ENCODE measurements around the gene MS4A8. TPM values are rescaled to one million over a fixed set of nuclear protein-coding genes. Genes with fewer than 3 reads are reported as not detected.
"Not testable (repeated sequence)": the region's sequence is repeated elsewhere in the genome, so short reads cannot be mapped to it uniquely, and the experiment has no call there.

MS4A8 gene
- polyA plus RNA-seq, 3 donors: 0.37 to 0.44 TPM; not detected in 1

DNA sequence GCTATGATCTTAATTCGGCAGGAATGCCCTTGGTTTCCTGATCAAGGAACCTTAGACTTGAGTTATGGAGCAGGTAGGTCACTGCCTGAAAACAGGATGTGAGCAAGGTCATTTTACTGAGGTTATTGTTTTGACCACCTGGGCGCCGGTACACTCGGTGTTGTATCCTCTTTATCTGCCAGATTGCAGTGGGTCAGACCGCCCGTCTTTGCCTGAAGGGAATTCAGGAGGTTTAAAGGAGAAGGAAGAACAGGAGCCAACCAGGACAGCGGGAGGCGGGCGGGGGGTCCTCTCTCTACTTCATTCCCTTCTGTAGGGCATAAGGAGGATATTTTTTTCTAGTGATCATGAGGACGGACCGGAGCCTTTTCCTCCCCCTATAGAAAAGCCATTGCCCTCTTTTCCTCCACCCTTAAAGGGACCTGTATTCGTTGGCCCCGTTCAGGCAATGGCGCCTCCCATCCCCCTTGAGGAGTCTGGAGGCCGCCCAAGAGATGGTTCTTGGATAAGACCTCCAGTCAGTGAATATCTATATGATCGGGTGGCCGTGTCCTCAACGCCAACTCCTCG is 57.9 kb downstream of the MS4A8 start:
- no peak overlapping the region for H3K27ac ChIP-seq (ENCODE audit: low read depth, low read length)
- WGBS, 3 donors: 84 to 92% (median 88%) methylated on average over 19 of the region's 19 CpGs

DNA sequence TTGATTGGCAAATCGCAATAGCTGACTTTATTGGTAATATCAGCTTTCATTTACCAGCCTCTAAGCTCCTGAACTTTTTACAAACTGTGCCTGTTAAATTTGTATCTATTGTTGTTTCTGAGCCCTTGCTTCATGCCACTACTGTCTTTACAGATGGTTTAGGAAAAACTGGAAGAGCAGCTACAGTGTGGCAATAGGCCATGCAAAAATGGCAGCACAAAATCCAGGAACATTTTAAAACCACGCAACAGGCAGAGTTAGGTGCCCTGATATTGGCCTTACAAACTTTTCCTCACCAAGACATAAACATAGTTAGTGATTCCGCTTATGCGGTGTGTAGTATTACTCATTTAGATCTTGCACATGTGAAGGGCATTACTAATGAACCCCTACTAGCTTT is 59.3 kb downstream of the MS4A8 start:
- H3K27ac ChIP-seq (ENCODE audit: low read depth, low read length): not testable (repeated sequence)
- 90 to 96% (median 94%) methylated on average over 4 of the region's 4 CpGs for WGBS, 3 donors

DNA sequence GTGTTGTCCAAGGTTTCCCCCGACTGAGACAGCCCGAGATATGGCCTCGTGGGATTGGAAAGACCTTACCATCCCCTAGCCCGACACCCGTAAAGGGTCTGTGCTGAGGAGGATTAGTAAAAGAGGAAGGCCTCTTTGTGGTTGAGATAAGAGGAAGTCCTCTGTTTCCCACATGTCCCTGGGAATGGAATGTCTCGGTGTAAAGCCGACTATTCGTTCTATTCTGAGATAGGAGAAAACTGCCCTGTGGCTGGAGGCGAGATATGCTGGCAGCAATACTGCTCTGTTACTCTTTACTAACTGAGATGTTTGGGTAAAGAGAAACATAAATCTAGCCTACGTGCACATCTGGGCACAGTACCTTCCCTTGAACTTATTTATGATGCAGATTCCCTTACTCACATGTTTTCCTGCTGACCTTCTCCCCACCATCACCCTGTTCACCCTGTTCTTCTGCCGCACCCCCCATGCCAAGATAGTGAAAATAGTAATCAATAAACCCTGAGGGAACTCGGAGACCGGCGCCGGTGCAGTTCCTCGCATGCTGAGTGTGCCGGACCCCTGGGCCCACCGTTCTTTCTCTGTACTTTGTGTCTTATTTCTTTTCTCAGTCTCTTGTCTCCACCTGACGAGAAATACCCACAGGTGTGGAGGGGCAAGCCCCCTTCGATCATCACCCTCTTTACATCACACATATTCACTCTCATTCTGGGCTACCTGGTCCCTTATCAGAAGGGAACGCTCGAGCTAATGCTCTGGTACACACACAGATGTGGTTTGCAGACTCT is 60.2 kb downstream of the MS4A8 start:
- not testable (repeated sequence) for H3K27ac ChIP-seq (ENCODE audit: low read depth, low read length)
- 56 to 75% (median 65%) methylated on average over 22 of the region's 22 CpGs for WGBS, 3 donors

DNA sequence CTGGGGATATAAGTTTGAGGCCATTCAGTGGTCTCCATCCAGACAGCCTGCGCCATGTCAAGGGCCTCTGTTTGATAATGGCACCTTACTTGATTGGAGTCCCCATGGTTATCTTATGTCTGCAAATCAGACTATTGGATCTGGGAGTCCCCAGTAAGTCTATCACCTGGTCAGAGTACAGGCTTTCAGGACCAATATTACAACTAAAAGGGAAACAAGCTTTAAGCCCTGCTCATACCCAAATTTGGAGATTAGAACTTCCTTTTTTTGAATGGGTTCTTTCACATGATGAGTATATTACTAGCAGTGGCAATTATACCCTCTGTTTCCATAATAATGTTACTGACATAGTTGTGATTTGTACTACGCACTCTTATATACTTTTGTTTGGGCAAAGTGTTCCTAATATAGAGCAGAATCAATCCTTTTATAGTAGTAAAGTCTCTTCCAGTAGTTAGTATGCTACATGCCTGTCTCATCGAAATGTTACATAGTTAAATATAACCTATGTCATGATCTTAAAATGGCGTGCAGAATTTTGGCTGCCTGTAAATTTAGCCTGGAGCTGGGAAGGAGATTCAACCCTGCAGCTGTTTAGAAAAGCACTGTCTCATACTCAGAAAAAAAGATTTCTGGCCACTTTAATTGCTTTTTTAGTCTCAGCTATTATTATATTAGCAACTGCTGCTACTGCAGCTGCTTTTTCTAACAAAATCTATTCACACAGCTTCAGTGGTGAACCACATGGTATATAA is 62.2 kb downstream of the MS4A8 start:
- 79 to 83% (median 80%) methylated on average over 4 of the region's 4 CpGs for WGBS, 3 donors
- H3K27ac ChIP-seq (ENCODE audit: low read depth, low read length): no peak overlapping the region

DNA sequence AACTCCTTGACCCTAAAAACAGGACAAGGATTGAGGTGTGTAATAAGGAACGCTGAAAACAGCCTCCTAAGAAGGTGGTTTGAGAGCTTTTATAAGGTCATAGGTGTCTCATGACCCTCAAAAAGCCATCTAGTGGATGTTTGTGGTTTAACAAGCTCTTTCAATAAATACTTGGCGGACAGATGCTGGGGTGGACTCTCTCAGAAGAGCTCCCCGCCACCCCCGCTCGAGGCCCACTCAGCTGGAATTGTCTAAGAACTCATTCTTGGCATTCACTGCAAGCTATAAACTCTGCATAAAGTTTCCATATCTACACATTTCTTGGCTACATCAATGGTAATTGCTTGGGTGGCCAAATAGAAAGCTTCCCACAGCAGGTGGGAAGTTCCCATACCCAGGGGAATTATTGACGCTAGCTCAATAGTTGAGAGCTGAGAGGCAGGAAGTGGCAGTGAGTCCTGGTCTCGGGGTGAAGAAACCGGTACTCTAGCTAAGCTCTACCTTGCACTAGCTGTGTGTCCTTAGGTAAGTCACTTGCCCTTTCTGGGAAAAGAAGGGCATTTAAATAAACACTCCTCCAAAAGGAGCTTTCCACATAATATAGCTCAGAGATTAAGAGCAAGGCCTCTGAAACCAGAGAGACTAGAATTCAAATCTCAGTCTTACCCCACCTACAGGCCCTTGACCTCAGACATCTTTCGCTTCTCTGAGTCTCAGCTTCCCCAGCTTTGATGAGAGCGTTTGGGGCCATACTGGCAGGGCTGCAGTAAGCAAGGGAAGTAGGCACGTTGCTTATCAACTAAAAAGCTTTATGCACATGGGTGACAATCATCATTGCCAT is 63.7 kb downstream of the MS4A8 start:
- H3K27ac ChIP-seq (ENCODE audit: low read depth, low read length): no peak overlapping the region
- 40 to 65% (median 62%) methylated on average over 11 of the region's 11 CpGs for WGBS, 3 donors

DNA sequence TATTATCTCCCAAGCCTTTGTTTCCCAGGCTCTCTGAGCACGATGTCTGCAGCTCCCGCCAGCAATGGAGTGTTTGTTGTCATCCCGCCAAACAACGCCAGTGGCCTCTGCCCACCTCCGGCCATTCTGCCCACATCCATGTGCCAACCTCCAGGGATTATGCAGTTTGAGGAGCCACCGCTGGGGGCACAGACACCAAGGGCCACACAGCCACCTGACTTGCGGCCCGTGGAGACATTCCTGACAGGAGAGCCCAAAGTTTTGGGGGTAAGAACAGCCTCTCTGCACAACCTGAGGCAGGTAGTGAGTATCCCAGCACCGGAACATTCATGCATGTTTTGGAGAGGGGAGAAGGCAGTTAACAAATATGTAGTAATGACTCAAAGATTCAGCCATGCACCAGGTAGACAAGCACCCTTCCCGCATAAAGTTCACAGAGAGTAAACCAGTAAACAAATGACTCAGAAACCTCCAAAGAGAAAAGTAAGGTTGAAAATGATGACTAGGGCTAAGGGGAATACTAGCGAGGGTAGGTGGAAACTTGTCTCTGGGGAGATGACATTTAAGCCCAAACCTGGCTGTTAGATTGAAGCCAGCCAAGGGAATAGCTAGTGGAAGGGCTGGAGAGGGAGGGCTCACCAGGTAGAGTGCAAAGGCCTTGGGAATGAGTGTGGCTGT is 64.4 kb downstream of the MS4A8 start:
- H3K27ac ChIP-seq (ENCODE audit: low read depth, low read length): no peak overlapping the region
- WGBS, 3 donors: 75 to 92% (median 90%) methylated on average over 11 of the region's 11 CpGs

DNA sequence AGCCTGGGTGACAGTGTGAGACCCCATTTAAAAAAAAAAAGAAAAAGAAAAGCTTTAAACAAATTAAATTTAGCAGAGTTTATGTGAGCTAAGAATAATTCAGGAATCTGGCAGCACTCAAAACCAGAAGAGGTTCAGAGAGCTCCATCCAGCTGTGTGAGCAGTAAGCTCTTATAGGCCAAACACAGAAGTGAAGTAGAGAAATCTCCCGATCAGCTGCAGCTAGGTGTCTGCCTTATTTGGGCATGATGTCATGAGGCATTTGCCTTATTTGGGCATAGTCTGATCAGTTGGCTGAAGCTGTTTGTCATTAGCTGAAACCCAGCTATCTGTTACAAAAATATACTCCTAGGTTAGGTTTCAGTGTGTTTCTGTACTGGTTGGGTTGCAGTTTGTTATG is 65.5 kb downstream of the MS4A8 start:
- H3K27ac ChIP-seq (ENCODE audit: low read depth, low read length): no peak overlapping the region
- WGBS, 3 donors: 27 to 58% (median 40%) methylated on average over 1 of the region's 1 CpG

DNA sequence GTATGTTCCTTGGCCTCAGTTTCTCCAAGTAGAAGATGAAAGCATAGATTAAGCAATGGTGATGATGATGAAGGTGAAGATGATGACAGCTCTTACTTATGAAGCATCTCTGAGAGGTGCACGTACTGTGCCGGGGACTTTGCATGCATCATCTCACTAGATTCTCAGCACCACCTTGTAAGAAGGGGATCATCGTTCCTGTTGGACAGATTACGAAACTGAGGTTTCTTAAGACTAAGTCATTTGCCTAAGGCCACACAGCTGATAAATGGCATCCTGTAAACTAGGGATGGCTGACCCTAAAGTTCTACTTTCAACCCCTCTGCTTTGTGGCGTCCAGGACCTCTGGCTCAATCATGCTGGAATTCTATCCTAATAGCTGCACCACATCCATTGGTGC is 65.9 kb downstream of the MS4A8 start:
- WGBS, 3 donors: 78 to 95% (median 83%) methylated on average over 5 of the region's 5 CpGs
- H3K27ac ChIP-seq (ENCODE audit: low read depth, low read length): no peak overlapping the region

Other genes with a start within 250 kb of the MS4A8 start
- gene MS4A1, start 243.8 kb upstream of the MS4A8 start, polyA plus RNA-seq: 1 to 10 TPM in 2 of 3 donors, under 1 TPM in 1; 0.11 to 2.0 (median 1.3) TPM
- gene MS4A12, start 206.8 kb upstream of the MS4A8 start, polyA plus RNA-seq: under 1 TPM in 1 of 3 donors, not detected in 2; 0.15 TPM
- gene MS4A13, start 184.2 kb upstream of the MS4A8 start, polyA plus RNA-seq: not detected
- gene MS4A18, start 25.1 kb downstream of the MS4A8 start, polyA plus RNA-seq: not detected
- gene MS4A15, start 57.3 kb downstream of the MS4A8 start, polyA plus RNA-seq: under 1 TPM in 1 of 3 donors, not detected in 2; 0.03 TPM
- under 1 TPM in 1 of 3 donors, not detected in 2; 0.11 TPM for gene MS4A10, start 85.7 kb downstream of the MS4A8 start, polyA plus RNA-seq
- 10 to 100 TPM; 11.6 to 34.7 (median 13.8) TPM for gene CCDC86, start 142.5 kb downstream of the MS4A8 start, polyA plus RNA-seq
- under 1 TPM in 2 of 3 donors, not detected in 1; 0.22 to 0.81 TPM for gene PTGDR2, start 156.3 kb downstream of the MS4A8 start, polyA plus RNA-seq
- 1 to 10 TPM in 1 of 3 donors, under 1 TPM in 2; 0.33 to 1.5 (median 0.79) TPM for gene ZP1, start 167.9 kb downstream of the MS4A8 start, polyA plus RNA-seq
- gene PRPF19, start 207.0 kb downstream of the MS4A8 start, polyA plus RNA-seq: 10 to 100 TPM; 42.5 to 61.4 (median 59.6) TPM
- 100 to 1,000 TPM in 1 of 3 donors, 10 to 100 TPM in 2; 58.2 to 107 (median 83.5) TPM for gene TMEM109, start 214.5 kb downstream of the MS4A8 start, polyA plus RNA-seq
- 10 to 100 TPM in 1 of 3 donors, 1 to 10 TPM in 2; 5.1 to 11.1 (median 7.0) TPM for gene TMEM132A, start 224.8 kb downstream of the MS4A8 start, polyA plus RNA-seq